Measurements from ENCODE around the gene FRY.

DNA sequence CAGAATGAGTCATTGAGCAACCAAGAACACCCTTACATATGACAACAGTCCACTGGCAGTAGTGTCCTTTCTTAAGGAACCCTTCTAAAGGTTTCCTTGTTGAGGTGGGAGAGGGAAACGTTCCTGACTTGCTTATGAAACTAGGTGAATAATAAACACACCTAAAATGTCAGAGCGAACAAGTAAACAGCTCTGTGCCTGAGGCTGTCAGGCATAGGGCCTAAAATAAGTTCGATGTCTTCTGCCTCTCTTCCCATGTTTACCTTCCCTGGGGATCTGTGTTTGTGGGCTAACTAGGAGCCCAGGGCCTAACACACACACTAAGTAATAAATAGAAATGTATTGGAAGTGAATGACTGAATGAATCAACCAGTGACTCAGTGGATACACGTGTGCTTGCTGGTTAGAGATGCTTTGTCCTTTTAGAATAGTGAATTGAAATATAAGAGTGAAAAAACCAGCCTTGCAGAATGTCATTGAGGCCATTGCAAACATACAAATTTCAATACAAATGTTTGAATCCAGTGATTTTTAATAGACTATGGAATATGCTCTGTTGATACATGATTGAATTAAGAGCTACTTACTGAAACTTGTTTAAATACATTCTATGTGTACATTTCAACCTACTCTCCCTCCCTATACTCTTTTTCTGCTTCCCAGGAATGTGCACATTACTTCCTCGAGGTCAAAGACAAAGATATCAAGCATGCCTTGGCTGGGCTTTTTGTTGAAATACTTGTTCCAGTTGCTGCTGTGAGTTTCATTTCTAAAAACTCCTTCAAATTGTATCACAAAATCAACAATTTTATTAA, 102.9 kb downstream of the FRY start:
- no peak for TF ChIP-seq POLR2A (IDR thresholded peaks at IDR 0.05; ENCODE audit: low read length)
- TF ChIP-seq GATA1 (IDR thresholded peaks at IDR 0.05; ENCODE audit: low read depth, low read length), result no peak

Measured in erythroblast (primary cell).